Tibial nerve (tissue), 4 donors: ENCODE measurements around the gene TC2N.
A peak's percentile ranks its signal among the peaks of the same experiment; 100 is the strongest.

Experiments used
- CTCF ChIP-seq, 5 experiments: fragments of 200-600 bp in 3 of 5; fragments of 450-650 bp in 2 of 5; sonication (generic) in 3 of 5; IDR thresholded peaks; one replicate each; pipeline ENCODE4 v1.5.1; 2016 to 2019; ENCODE audit warnings: antibody characterized with exemption in 5 of 5, mild to moderate bottlenecking in 3 of 5, moderate library complexity in 2 of 5
- EP300 ChIP-seq, 2 donors: sonication (generic); formaldehyde crosslinking; IDR thresholded peaks; one replicate each; pipeline ENCODE4 v1.6.1; 2017; ENCODE audit warnings: antibody characterized with exemption in 2 of 2, mild to moderate bottlenecking in 1 of 2
- POLR2A ChIP-seq, 2 donors: fragments of 450-650 bp; IDR thresholded peaks; one replicate each; pipeline ENCODE4 v1.6.1; 2017; ENCODE audit warnings: antibody characterized with exemption in 2 of 2, mild to moderate bottlenecking in 2 of 2, moderate library complexity in 2 of 2

- TF ChIP-seq CTCF (IDR thresholded peaks at IDR 0.05), result no peak
- TF ChIP-seq EP300 (IDR thresholded peaks at IDR 0.05), result peak; percentile 39 to 97
- peak in 1 of 2 donors; percentile 22 for TF ChIP-seq POLR2A (IDR thresholded peaks at IDR 0.05)
Measured at GRCh38 chr14:91897106-91897701, 29.9 kb upstream of the TC2N start.
